Naive thymus-derived CD4-positive, alpha-beta T cell (primary cell): Measurements from ENCODE around the gene SEC61A1. TPM values are rescaled to one million over a fixed set of nuclear protein-coding genes. Genes with fewer than 3 reads are reported as not detected.

Experiments
- ATAC-seq: fragments of 150-1000 bp; cut with Tn5 transposase; 2 replicates; pipeline ENCODE4 v1.10.0; 2021; ENCODE audit warnings: mild to moderate bottlenecking, moderate library complexity
- CTCF ChIA-PET: fragments of 350-600 bp; sonication (Branson Sonifier 250); formaldehyde crosslinking; loops from one replicate; lab custom pipeline; 2021; ENCODE audit warnings: antibody characterized with exemption; lab: Charles Lee
- POLR2A ChIA-PET: fragments of 350-600 bp; sonication (Branson Sonifier 250); formaldehyde crosslinking; loops from one replicate; lab custom pipeline; 2021; ENCODE audit warnings: antibody characterized with exemption, inconsistent platforms; lab: Charles Lee
- DNase-seq, 9 donors: peaks; one replicate each; pipeline versions ENCODE4 v3.0.0 to v3.0.0-alpha.2; 2020 to 2022; ENCODE audit warnings: mixed read lengths in 1 of 9
- H3K27ac ChIP-seq: one replicate; pipeline ENCODE4 v1.7.0; 2013; ENCODE audit warnings: mild to moderate bottlenecking, low read depth, low read length, moderate library complexity
- H3K27me3 ChIP-seq, 2 donors: one replicate each; pipeline ENCODE4 v1.7.0; 2013; ENCODE audit warnings: low read length in 2 of 2, mild to moderate bottlenecking in 2 of 2, moderate library complexity in 2 of 2; ENCODE audit not compliant: control insufficient read depth in 2 of 2, insufficient read depth in 2 of 2
- H3K36me3 ChIP-seq, 3 experiments: 1 replicate in 2 of 3; 2 replicates in 1 of 3; pipeline ENCODE4 v1.7.0; 2013; ENCODE audit warnings: low read length in 3 of 3, mild to moderate bottlenecking in 3 of 3, moderate library complexity in 1 of 3; ENCODE audit not compliant: insufficient read depth in 3 of 3, control insufficient read depth in 2 of 3
- H3K4me1 ChIP-seq, 2 donors: one replicate each; pipeline ENCODE4 v1.7.0; 2013; ENCODE audit warnings: low read length in 2 of 2, mild to moderate bottlenecking in 2 of 2, moderate library complexity in 1 of 2; ENCODE audit not compliant: control insufficient read depth in 2 of 2, insufficient read depth in 2 of 2
- H3K4me3 ChIP-seq: 2 replicates; pipeline ENCODE4 v1.7.0; 2013; ENCODE audit warnings: mild to moderate bottlenecking, low read length
- H3K9me3 ChIP-seq, 3 experiments: 1 replicate in 2 of 3; 2 replicates in 1 of 3; pipeline ENCODE4 v1.7.0; 2013; ENCODE audit warnings: low read length in 3 of 3; ENCODE audit not compliant: control insufficient read depth in 2 of 3
- H3K27ac Mint-ChIP-seq, 9 donors: one replicate each; pipeline ENCODE4 v1.8.0; 2020 to 2022; ENCODE audit warnings: mixed read lengths in 9 of 9, mild to moderate bottlenecking in 8 of 9, moderate library complexity in 5 of 9, inconsistent platforms in 2 of 9
- H3K27me3 Mint-ChIP-seq, 5 donors: one replicate each; pipeline ENCODE4 v1.8.0; 2021 to 2022; ENCODE audit warnings: mixed read lengths in 5 of 5, mild to moderate bottlenecking in 1 of 5
- H3K36me3 Mint-ChIP-seq, 5 donors: one replicate each; pipeline ENCODE4 v1.8.0; 2020 to 2022; ENCODE audit warnings: mixed read lengths in 5 of 5, mild to moderate bottlenecking in 3 of 5, inconsistent platforms in 1 of 5
- H3K4me1 Mint-ChIP-seq, 7 donors: one replicate each; pipeline ENCODE4 v1.8.0; 2020 to 2022; ENCODE audit warnings: mixed read lengths in 7 of 7, mild to moderate bottlenecking in 3 of 7, inconsistent platforms in 1 of 7
- H3K4me3 Mint-ChIP-seq, 10 donors: one replicate each; pipeline ENCODE4 v1.8.0; 2020 to 2022; ENCODE audit warnings: mild to moderate bottlenecking in 10 of 10, mixed read lengths in 10 of 10, moderate library complexity in 6 of 10, inconsistent platforms in 2 of 10
- H3K9me3 Mint-ChIP-seq, 11 donors: one replicate each; pipeline ENCODE4 v1.8.0; 2020 to 2022; ENCODE audit warnings: mixed read lengths in 11 of 11, mild to moderate bottlenecking in 4 of 11, inconsistent platforms in 1 of 11, moderate library complexity in 1 of 11
- intact Hi-C, 2 donors: fragments of 100-400 bp; cut with micrococcal nuclease; formaldehyde crosslinking; loops; one replicate each; pipeline ENCODE4 v1.15.1; 2023
- polyA plus RNA-seq, 2 donors: library from polyadenylated mRNA; unstranded; fragments of 300-500 nt; fragmentation: Illumina TruSeq; gene quantifications; one replicate each; pipeline ENCODE4 v1.2.3, GENCODE V29; 2021
- total RNA-seq, 6 experiments: library from RNA in 5 of 6; stranded (reverse) in 5 of 6; gene quantifications; 1 replicate in 5 of 6; 2 replicates in 1 of 6; pipeline ENCODE4 v1.2.3 and lab custom pipeline; 2021 to 2026

Gene SEC61A1
- total and polyA plus RNA-seq, 7 experiments from 2014 or later, result 94.8 to 219 (median 117) TPM

- intact Hi-C loops, result no loop called here
- no peak for DNase-seq
- CTCF ChIA-PET, result no interaction called here
- Mint-ChIP-seq H3K9me3 (no peaks in the 10 kb centered on the region), H3K27me3 (no peaks in the 10 kb centered on the region), H3K36me3 (peaks cover 6 to 92% (median 65%) of the 10 kb centered on the region in 5 donors), H3K4me3 (no peak overlapping the region), H3K27ac (no peak overlapping the region), H3K4me1 (peaks cover 0 to 6% (median 0%) of the 10 kb centered on the region in 7 donors)
- Histone ChIP-seq H3K4me3 (no peak overlapping the region), H3K36me3 (peaks cover 0 to 82% (median 11%) of the 10 kb centered on the region in 3 experiments), H3K4me1 (no peaks in the 10 kb centered on the region), H3K9me3 (no peaks in the 10 kb centered on the region), H3K27ac (no peak overlapping the region), H3K27me3 (no peaks in the 10 kb centered on the region)
- ATAC-seq, result no peak
- POLR2A ChIA-PET, result no interaction called here
These were observed 30.3 kb downstream of the SEC61A1 start for GRCh38 chr3:128082546-128082945.

DNA sequence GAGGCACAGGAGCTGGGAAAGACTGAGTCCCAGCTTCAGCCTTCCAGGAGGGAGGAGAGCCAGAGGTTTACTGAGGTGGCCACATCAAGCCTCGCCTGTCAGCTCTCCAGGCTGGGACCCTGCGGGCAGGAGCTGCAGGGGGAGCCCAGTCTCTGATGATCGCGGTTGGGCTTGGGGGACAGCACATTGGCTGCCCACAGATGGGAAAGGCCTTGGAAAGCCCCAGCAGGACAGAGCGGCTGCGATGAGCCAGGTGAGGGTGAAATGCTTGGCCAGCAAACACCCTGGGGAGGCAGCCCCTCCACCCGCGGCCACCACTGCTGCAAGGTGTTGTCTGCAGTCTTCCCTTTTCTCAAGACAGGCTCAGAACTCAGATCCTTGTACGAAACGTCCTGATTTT, 31.2 kb downstream of the SEC61A1 start:
- DNase-seq (no peak), ATAC-seq (no peak)
- H3K36me3 Mint-ChIP-seq, result peaks cover 5 to 85% (median 62%) of the 10 kb centered on the region in 5 donors
- no peaks in the 10 kb centered on the region for H3K27me3 Mint-ChIP-seq
- H3K36me3 ChIP-seq, result peaks cover 0 to 85% (median 11%) of the 10 kb centered on the region in 3 experiments
- intact Hi-C loops, result no loop called here
- no peaks in the 10 kb centered on the region for H3K9me3 Mint-ChIP-seq
- peaks cover 0 to 4% (median 0%) of the 10 kb centered on the region in 7 donors for H3K4me1 Mint-ChIP-seq
- H3K4me3 Mint-ChIP-seq, result no peak overlapping the region
- H3K4me1 ChIP-seq, result no peaks in the 10 kb centered on the region
- H3K27ac ChIP-seq, result no peak overlapping the region
- H3K9me3 ChIP-seq, result no peaks in the 10 kb centered on the region
- H3K27ac Mint-ChIP-seq, result no peak overlapping the region
- no peak overlapping the region for H3K4me3 ChIP-seq
- ChIA-PET CTCF (interaction anchor here (1.1 kb wide), 1 partner anchor 523 kb away, joined by 3 read pairs; no protein-coding TSS in a partner anchor), POLR2A (interaction anchor here (1.7 kb wide), 1 partner anchor 10 kb away, joined by 4 read pairs; no protein-coding TSS in a partner anchor)
- H3K27me3 ChIP-seq, result no peaks in the 10 kb centered on the region

DNA sequence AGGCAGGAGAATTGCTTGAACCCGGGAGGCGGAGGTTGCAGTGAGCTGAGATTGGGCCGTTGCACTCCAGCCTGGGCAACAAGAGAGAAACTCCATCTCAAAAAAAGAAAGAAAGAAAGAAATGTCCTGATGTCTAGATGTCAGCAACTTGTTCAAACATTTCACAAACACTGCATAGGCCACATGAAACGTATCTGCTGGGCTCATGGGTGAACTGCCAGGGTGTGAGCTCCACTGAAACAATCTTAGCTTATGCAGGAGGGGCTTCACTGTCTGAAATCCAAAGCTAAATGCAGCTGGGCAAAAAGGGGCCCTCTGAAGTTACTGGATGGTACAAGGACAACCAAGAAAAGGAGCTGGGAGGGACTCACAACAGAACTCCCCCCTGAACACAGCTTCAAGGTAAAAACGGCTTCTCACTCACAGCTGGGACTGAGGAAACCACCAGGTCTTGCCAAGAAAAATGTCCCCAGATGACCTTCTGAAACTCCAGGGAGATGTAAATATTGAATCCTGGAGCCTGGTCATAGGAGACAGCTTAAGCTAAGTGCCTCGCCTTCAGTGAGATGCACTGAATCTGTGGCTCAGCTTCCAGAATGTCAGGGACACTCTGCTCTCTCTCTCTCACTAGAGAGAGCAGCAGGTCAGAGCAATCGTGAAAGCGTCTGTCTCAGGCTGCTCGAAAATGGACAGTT, 31.9 kb downstream of the SEC61A1 start:
- Histone ChIP-seq H3K27ac (no peak overlapping the region), H3K4me3 (no peak overlapping the region), H3K27me3 (no peaks in the 10 kb centered on the region), H3K36me3 (peaks cover 0 to 84% (median 11%) of the 10 kb centered on the region in 3 experiments), H3K9me3 (no peaks in the 10 kb centered on the region), H3K4me1 (no peaks in the 10 kb centered on the region)
- ChIA-PET POLR2A (interaction anchor here (1.7 kb wide), 1 partner anchor 10 kb away, joined by 4 read pairs; no protein-coding TSS in a partner anchor), CTCF (interaction anchor here (1.1 kb wide), 1 partner anchor 522 kb away, joined by 3 read pairs; no protein-coding TSS in a partner anchor)
- no peak overlapping the region for H3K27ac Mint-ChIP-seq
- H3K4me3 Mint-ChIP-seq, result no peak overlapping the region
- peaks cover 3 to 79% (median 58%) of the 10 kb centered on the region in 5 donors for H3K36me3 Mint-ChIP-seq
- intact Hi-C loops, result no loop called here
- no peaks in the 10 kb centered on the region for H3K27me3 Mint-ChIP-seq
- H3K9me3 Mint-ChIP-seq, result no peaks in the 10 kb centered on the region
- no peak for DNase-seq
- H3K4me1 Mint-ChIP-seq, result peaks cover 0 to 4% (median 0%) of the 10 kb centered on the region in 7 donors
- no peak for ATAC-seq

DNA sequence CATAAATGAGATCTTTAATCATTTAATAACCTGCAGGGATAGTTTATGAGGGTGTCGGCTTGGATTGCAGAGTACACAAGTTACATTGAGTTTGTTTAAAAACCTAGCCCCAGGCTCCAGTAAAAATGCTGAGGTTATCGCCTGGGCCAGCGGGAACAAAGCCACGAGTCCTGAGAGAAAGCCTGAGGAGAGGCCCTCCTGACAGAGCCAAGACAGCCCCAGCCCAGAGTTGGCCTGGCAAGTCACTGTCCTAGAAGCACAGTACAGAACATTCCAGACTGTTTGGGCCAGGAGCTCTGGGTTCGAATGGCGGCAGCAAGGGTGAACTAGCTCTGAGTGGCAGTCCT, 32.4 kb downstream of the SEC61A1 start:
- CTCF ChIA-PET, result no interaction called here

GRCh38 chr3:128089135-128089534, 36.9 kb downstream of the SEC61A1 start:
- no peaks in the 10 kb centered on the region for H3K4me1 ChIP-seq
- no peak overlapping the region for H3K4me3 Mint-ChIP-seq
- H3K27ac Mint-ChIP-seq, result no peak overlapping the region
- peaks cover 2 to 54% (median 31%) of the 10 kb centered on the region in 5 donors for H3K36me3 Mint-ChIP-seq
- no peaks in the 10 kb centered on the region for H3K9me3 ChIP-seq
- ChIA-PET POLR2A (no interaction called here), CTCF (interaction anchor here (0.7 kb wide), 1 partner anchor 1498 kb away, joined by 3 read pairs; no protein-coding TSS in a partner anchor)
- H3K4me3 ChIP-seq, result no peak overlapping the region
- H3K27me3 Mint-ChIP-seq, result no peaks in the 10 kb centered on the region
- intact Hi-C loops, result no loop called here
- H3K27ac ChIP-seq, result no peak overlapping the region
- no peak for ATAC-seq
- no peaks in the 10 kb centered on the region for H3K27me3 ChIP-seq
- DNase-seq, result no peak
- peaks cover 0 to 62% (median 0%) of the 10 kb centered on the region in 3 experiments for H3K36me3 ChIP-seq
- H3K4me1 Mint-ChIP-seq, result no peaks in the 10 kb centered on the region
- no peaks in the 10 kb centered on the region for H3K9me3 Mint-ChIP-seq

More for the DNA sequence above, 32.4 kb downstream of the SEC61A1 start:
- Histone ChIP-seq H3K36me3 (peaks cover 0 to 82% (median 11%) of the 10 kb centered on the region in 3 experiments), H3K4me1 (no peaks in the 10 kb centered on the region), H3K9me3 (no peaks in the 10 kb centered on the region), H3K4me3 (no peak overlapping the region), H3K27ac (no peak overlapping the region), H3K27me3 (no peaks in the 10 kb centered on the region)
- Mint-ChIP-seq H3K36me3 (peaks cover 3 to 76% (median 54%) of the 10 kb centered on the region in 5 donors), H3K4me1 (peaks cover 0 to 4% (median 0%) of the 10 kb centered on the region in 7 donors), H3K27ac (no peak overlapping the region), H3K27me3 (no peaks in the 10 kb centered on the region), H3K9me3 (no peaks in the 10 kb centered on the region), H3K4me3 (no peak overlapping the region)
- ATAC-seq (no peak), DNase-seq (no peak)
- intact Hi-C loops, result no loop called here
- POLR2A ChIA-PET, result interaction anchor here (1.7 kb wide), 1 partner anchor 11 kb away, joined by 4 read pairs; no protein-coding TSS in a partner anchor

- ChIA-PET POLR2A (no interaction called here), CTCF (interaction anchor here (1.0 kb wide), 1 partner anchor 515 kb away, joined by 4 read pairs; no protein-coding TSS in a partner anchor)
- H3K4me1 Mint-ChIP-seq, result peaks cover 1 to 14% (median 6%) of the 10 kb centered on the region in 7 donors
- no peak for DNase-seq
- no peak overlapping the region for H3K27ac Mint-ChIP-seq
- Histone ChIP-seq H3K27me3 (no peaks in the 10 kb centered on the region), H3K9me3 (no peaks in the 10 kb centered on the region), H3K36me3 (peaks cover 0 to 59% (median 0%) of the 10 kb centered on the region in 3 experiments), H3K4me1 (no peaks in the 10 kb centered on the region), H3K4me3 (no peak overlapping the region), H3K27ac (no peak overlapping the region)
- ATAC-seq, result no peak
- peaks cover 9 to 46% (median 14%) of the 10 kb centered on the region in 5 donors for H3K36me3 Mint-ChIP-seq
- no peak overlapping the region for H3K4me3 Mint-ChIP-seq
- no peaks in the 10 kb centered on the region for H3K9me3 Mint-ChIP-seq
- no peaks in the 10 kb centered on the region for H3K27me3 Mint-ChIP-seq
- intact Hi-C loops, result loop anchor here in 1 of 2 donors (10.0 kb wide), 1 partner anchor 333 kb away; no protein-coding TSS in a partner anchor
These were observed 39.3 kb downstream of the SEC61A1 start for GRCh38 chr3:128091586-128091985.
